Mammary epithelial cell (primary cell): Measurements from ENCODE around the gene CD1D.

Source experiments
- EZH2 ChIP-seq: IDR thresholded peaks from 2 replicates; pipeline ENCODE4 v1.6.1; 2012; ENCODE audit warnings: low read length, inconsistent platforms, borderline replicate concordance
- TF ChIP-seq, protein P1 (sequence below), 2 donors: IDR thresholded peaks in 1 of 2; conservative IDR thresholded peaks in 1 of 2; 2 replicates each; pipeline ENCODE4 v1.5.1; 2011 to 2012; ENCODE audit warnings: inconsistent platforms in 2 of 2, low read length in 2 of 2, mild to moderate bottlenecking in 2 of 2, control low read depth in 1 of 2, low read depth in 1 of 2; ENCODE audit not compliant: insufficient read depth in 1 of 2; ENCODE audit errors: extremely low read depth in 1 of 2

DNA sequence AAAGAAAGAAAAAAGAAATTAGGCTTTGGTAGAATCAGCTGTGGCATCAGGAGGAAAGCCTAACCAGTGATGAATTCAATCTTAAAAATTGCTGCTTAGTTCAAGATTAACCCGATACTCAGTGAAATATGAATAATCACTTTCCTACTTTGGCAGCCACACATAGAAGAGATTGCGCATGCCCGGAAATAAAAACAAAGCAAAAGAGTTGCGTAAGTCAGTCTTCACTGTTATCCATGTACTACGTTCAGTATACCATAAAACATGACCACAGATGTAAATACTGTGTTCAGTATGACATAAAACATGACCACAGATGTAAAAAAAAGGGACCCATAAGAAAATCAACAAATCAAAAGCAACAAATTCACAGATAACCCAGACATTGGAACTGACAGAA, 19.2 kb downstream of the CD1D start:
- no peak for TF ChIP-seq EZH2
- TF ChIP-seq, protein P1, sequence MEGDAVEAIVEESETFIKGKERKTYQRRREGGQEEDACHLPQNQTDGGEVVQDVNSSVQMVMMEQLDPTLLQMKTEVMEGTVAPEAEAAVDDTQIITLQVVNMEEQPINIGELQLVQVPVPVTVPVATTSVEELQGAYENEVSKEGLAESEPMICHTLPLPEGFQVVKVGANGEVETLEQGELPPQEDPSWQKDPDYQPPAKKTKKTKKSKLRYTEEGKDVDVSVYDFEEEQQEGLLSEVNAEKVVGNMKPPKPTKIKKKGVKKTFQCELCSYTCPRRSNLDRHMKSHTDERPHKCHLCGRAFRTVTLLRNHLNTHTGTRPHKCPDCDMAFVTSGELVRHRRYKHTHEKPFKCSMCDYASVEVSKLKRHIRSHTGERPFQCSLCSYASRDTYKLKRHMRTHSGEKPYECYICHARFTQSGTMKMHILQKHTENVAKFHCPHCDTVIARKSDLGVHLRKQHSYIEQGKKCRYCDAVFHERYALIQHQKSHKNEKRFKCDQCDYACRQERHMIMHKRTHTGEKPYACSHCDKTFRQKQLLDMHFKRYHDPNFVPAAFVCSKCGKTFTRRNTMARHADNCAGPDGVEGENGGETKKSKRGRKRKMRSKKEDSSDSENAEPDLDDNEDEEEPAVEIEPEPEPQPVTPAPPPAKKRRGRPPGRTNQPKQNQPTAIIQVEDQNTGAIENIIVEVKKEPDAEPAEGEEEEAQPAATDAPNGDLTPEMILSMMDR (conservative IDR thresholded peaks at IDR 0.05 in 1 of 2, IDR thresholded peaks at IDR 0.05 in 1 of 2; ENCODE audit: extremely low read depth in 1 of 2, insufficient read depth in 1 of 2, low read depth in 1 of 2, low read length in 2 of 2) = no peak
